Measurements from ENCODE around the gene AMDHD2.
"Not testable (repeated sequence)": the region's sequence is repeated elsewhere in the genome, so short reads cannot be mapped to it uniquely, and the experiment has no call there.

- TF ChIP-seq MAX (IDR thresholded peaks at IDR 0.05; ENCODE audit: low read depth, low read length) = not testable (repeated sequence)
- TF ChIP-seq, protein P1, sequence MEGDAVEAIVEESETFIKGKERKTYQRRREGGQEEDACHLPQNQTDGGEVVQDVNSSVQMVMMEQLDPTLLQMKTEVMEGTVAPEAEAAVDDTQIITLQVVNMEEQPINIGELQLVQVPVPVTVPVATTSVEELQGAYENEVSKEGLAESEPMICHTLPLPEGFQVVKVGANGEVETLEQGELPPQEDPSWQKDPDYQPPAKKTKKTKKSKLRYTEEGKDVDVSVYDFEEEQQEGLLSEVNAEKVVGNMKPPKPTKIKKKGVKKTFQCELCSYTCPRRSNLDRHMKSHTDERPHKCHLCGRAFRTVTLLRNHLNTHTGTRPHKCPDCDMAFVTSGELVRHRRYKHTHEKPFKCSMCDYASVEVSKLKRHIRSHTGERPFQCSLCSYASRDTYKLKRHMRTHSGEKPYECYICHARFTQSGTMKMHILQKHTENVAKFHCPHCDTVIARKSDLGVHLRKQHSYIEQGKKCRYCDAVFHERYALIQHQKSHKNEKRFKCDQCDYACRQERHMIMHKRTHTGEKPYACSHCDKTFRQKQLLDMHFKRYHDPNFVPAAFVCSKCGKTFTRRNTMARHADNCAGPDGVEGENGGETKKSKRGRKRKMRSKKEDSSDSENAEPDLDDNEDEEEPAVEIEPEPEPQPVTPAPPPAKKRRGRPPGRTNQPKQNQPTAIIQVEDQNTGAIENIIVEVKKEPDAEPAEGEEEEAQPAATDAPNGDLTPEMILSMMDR (IDR thresholded peaks at IDR 0.05; ENCODE audit: low read depth, low read length) = not testable (repeated sequence)
Observed at GRCh38 chr16:2479996-2480395, 40.2 kb upstream of the AMDHD2 start.
